ENCODE results near the gene GH2.

DNA sequence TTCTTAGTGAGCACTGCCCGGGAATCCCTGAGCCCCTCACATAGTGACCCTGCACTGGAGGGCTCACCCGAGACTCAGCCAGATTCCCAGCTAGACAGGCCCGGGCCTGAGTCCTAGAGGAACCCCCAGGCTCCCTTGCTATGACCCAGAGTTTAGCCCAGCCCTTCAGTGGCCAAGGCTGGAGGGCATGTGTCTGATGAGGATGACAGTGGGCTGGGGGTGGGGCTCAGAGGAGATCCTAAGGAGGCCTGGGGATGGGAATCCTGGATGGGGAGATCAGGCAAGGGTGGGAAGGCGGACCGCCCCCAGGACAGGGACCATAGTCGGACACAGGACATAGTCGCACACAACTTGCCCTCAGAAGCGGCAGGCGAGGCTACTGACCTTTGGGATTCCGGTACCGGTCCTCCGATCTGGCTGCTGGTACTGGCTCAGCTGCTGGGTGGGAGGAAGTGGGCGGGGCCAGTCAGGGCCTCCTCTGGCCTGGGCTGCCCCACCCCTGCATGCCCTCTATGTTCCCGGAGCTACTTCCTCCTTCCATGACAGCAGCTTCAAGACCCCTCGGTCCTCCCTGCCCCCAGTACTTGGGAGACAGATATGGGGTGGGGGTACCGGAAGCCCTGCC lies 49.3 kb upstream of the GH2 start:
- TF ChIP-seq GLIS3 (CRISPR knock-in tag; IDR thresholded peaks at IDR 0.05) (no peak), ESRRG (CRISPR knock-in tag; IDR thresholded peaks at IDR 0.05) (no peak), ZFP3 (CRISPR knock-in tag; IDR thresholded peaks at IDR 0.05) (no peak), ARNTL (CRISPR knock-in tag; IDR thresholded peaks at IDR 0.05; ENCODE audit: borderline replicate concordance, low read depth) (no peak)
